Mucosa of rectum (tissue), 2 donors: ENCODE data around the gene C11orf21.

Source experiments
- H3K27ac ChIP-seq, 2 donors: one replicate each; pipeline ENCODE4 v1.7.0; 2013; ENCODE audit warnings: inconsistent platforms in 2 of 2, low read depth in 2 of 2, low read length in 2 of 2
- H3K27me3 ChIP-seq, 2 donors: one replicate each; pipeline ENCODE4 v1.7.0; 2013; ENCODE audit warnings: low read length in 2 of 2; ENCODE audit not compliant: control insufficient read depth in 2 of 2, insufficient read depth in 2 of 2
- H3K36me3 ChIP-seq, 2 donors: one replicate each; pipeline ENCODE4 v1.7.0; 2013; ENCODE audit warnings: low read length in 2 of 2; ENCODE audit not compliant: control insufficient read depth in 2 of 2, insufficient read depth in 2 of 2
- H3K4me1 ChIP-seq, 2 donors: one replicate each; pipeline ENCODE4 v1.7.0; 2013; ENCODE audit warnings: low read length in 2 of 2, mild to moderate bottlenecking in 1 of 2; ENCODE audit not compliant: control insufficient read depth in 2 of 2, insufficient read depth in 2 of 2
- H3K4me3 ChIP-seq, 2 donors: one replicate each; pipeline ENCODE4 v1.7.0; 2013; ENCODE audit warnings: low read length in 2 of 2
- H3K9ac ChIP-seq, 2 donors: one replicate each; pipeline ENCODE4 v1.7.0; 2013; ENCODE audit warnings: low read length in 2 of 2, low read depth in 1 of 2, mild to moderate bottlenecking in 1 of 2
- H3K9me3 ChIP-seq, 2 donors: one replicate each; pipeline ENCODE4 v1.7.0; 2013; ENCODE audit warnings: low read length in 2 of 2; ENCODE audit not compliant: control insufficient read depth in 2 of 2
- donor health status: healthy.
- donor health status: Normal muscosa, but diverticular disease.

Gene C11orf21

GRCh38 chr11:2266586-2267305 lies 35.0 kb downstream of the C11orf21 start:
- Histone ChIP-seq H3K4me3 (no peak overlapping the region), H3K27ac (peak overlapping the region in 1 of 2 donors; percentile 52), H3K36me3 (no peaks in the 10 kb centered on the region), H3K9ac (no peak overlapping the region), H3K4me1 (peaks cover 2 to 8% of the 10 kb centered on the region in 2 donors), H3K9me3 (no peaks in the 10 kb centered on the region), H3K27me3 (peaks cover 2 to 9% of the 10 kb centered on the region in 2 donors)

DNA sequence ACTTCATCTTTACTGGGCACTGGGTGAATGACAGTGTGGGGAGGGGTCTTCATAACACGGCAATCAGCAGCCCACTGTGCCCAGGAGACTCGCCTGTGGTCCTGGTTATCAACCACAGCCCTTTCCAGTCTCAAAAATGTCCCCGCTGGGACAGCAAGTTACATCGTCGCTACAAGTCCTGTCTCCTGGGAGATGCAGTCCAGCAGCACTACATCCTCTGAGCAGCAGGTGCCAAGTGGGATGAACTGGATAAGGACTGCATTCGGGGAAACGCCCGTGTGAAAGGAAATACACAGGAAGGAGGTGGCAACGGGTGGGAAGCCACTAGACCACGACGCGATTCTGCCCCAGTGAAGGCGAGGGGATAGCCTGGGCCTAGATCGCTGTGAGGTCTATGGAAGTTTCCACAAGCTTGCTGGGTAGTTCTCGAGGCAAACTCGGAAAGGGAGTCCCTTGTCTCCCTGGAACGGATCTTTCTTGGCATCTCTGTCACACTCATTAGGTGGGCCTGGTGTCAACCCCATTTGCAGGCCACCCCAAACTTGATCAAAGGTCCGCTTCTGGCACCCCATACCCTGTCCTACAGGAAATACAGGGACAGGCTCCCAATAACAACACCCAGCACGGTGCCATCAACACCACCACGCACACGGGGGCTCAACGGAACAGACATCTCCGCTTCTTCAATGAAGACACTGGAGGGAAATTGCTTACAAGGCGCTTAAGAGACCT lies 35.7 kb downstream of the C11orf21 start:
- H3K9me3 ChIP-seq = no peaks in the 10 kb centered on the region
- H3K27ac ChIP-seq = peak overlapping the region; percentile 32 to 52
- H3K4me1 ChIP-seq = peaks cover 2 to 8% of the 10 kb centered on the region in 2 donors
- peak overlapping the region in 1 of 2 donors; percentile 26 for H3K4me3 ChIP-seq
- no peak overlapping the region for H3K9ac ChIP-seq
- no peaks in the 10 kb centered on the region for H3K36me3 ChIP-seq
- peaks cover 0 to 9% of the 10 kb centered on the region in 2 donors for H3K27me3 ChIP-seq

- H3K4me1 ChIP-seq = peaks cover 2 to 7% of the 10 kb centered on the region in 2 donors
- no peaks in the 10 kb centered on the region for H3K9me3 ChIP-seq
- peaks cover 0 to 3% of the 10 kb centered on the region in 2 donors for H3K27me3 ChIP-seq
- no peaks in the 10 kb centered on the region for H3K36me3 ChIP-seq
- peak overlapping the region in 1 of 2 donors; percentile 26 for H3K4me3 ChIP-seq
- no peak overlapping the region for H3K9ac ChIP-seq
- H3K27ac ChIP-seq = peak overlapping the region; percentile 32 to 52
Observed at GRCh38 chr11:2265396-2265795, 36.3 kb downstream of the C11orf21 start.

DNA sequence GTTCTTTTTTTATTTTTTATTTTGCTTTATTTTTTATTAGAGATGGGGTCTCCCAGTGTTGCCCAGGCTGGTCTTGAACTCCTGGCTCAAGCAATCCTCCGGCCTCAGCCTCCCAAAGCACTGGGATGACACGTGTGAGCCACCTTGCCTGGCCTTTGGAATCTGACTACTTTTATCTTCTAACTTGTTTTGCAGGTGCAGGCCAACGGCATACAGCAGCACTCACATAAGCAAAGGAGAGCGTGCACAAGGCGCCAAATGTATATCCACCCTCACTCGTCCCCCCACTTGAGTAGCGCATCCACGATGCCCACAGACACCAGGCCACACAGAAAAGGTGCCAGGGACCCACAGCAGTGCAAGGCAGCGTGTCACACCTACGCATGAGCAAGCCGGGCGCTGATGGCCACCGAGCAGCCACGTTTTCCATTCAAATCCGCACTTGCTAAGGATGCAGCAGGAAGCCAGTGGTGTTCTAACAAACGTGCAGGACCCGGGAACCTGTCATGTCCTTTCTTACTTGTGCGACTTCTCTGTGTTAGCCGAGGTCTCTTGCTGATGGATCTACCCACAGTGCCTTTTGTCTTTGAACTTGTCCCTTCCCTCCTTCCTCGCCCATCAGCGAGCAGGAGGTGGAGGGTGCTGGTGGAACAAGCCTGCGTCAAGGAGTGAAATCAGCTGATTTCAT lies 37.2 kb downstream of the C11orf21 start:
- no peaks in the 10 kb centered on the region for H3K9me3 ChIP-seq
- H3K27me3 ChIP-seq = peaks cover 0 to 3% of the 10 kb centered on the region in 2 donors
- H3K27ac ChIP-seq = no peak overlapping the region
- peaks cover 0 to 2% of the 10 kb centered on the region in 2 donors for H3K4me1 ChIP-seq
- no peak overlapping the region for H3K4me3 ChIP-seq
- H3K9ac ChIP-seq = no peak overlapping the region
- no peaks in the 10 kb centered on the region for H3K36me3 ChIP-seq

GRCh38 chr11:2263724-2264360 lies 37.9 kb downstream of the C11orf21 start:
- H3K4me1 ChIP-seq = peaks cover 0 to 2% of the 10 kb centered on the region in 2 donors
- H3K9me3 ChIP-seq = no peaks in the 10 kb centered on the region
- H3K27me3 ChIP-seq = peaks cover 0 to 3% of the 10 kb centered on the region in 2 donors
- H3K9ac ChIP-seq = no peak overlapping the region
- H3K4me3 ChIP-seq = no peak overlapping the region
- H3K27ac ChIP-seq = no peak overlapping the region
- no peaks in the 10 kb centered on the region for H3K36me3 ChIP-seq

- H3K36me3 ChIP-seq = no peaks in the 10 kb centered on the region
- H3K27me3 ChIP-seq = peaks cover 0 to 2% of the 10 kb centered on the region in 2 donors
- H3K9ac ChIP-seq = no peak overlapping the region
- H3K4me3 ChIP-seq = no peak overlapping the region
- no peak overlapping the region for H3K27ac ChIP-seq
- no peaks in the 10 kb centered on the region for H3K9me3 ChIP-seq
- H3K4me1 ChIP-seq = peaks cover 0 to 2% of the 10 kb centered on the region in 2 donors
Observed at GRCh38 chr11:2263071-2263565, 38.6 kb downstream of the C11orf21 start.

GRCh38 chr11:2262301-2263070 lies 39.2 kb downstream of the C11orf21 start:
- H3K36me3 ChIP-seq = no peaks in the 10 kb centered on the region
- H3K27ac ChIP-seq = no peak overlapping the region
- H3K9me3 ChIP-seq = no peaks in the 10 kb centered on the region
- H3K9ac ChIP-seq = no peak overlapping the region
- H3K27me3 ChIP-seq = no peaks in the 10 kb centered on the region
- peaks cover 0 to 2% of the 10 kb centered on the region in 2 donors for H3K4me1 ChIP-seq
- no peak overlapping the region for H3K4me3 ChIP-seq

DNA sequence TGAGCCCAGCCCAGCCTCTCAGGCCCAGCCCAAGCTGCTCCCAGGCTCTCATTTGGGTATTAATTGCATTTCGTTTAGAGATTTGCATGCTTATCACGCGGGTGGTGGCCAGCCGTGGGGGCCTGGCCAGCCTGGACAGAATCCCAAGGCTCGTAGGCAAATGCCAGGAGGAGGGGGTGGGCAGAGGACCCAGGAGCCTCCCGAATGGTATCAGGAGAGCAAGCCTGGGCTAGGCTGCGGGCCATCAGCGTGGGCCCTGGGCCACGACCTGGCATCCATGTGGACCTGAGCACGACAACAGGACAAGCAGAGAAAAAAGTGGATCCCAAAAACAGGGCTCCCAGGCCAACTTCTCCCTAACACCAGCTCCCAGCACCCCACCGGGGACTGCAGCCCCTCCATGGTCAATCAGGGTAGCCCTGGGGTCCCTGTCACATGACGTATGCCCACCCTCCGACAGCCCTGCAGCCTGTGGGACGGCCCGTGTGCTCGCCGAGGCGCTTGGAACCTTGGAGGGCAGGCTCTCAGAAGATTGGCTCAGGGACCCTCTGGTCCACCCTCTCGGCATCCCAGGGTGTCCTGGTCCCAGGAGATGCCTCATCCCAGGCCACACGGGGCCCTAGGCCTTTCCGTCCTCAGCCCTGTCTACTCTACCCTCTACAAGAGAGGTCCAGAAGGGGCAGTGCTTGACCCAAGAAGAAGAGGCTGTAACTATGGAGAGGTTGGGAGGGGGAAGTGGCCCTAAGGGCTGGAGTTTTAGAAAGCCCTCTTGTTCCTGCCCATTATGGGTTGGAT lies 40.1 kb downstream of the C11orf21 start:
- Histone ChIP-seq H3K36me3 (no peaks in the 10 kb centered on the region), H3K4me3 (no peak overlapping the region), H3K4me1 (peaks cover 0 to 2% of the 10 kb centered on the region in 2 donors), H3K27me3 (no peaks in the 10 kb centered on the region), H3K27ac (no peak overlapping the region), H3K9me3 (no peaks in the 10 kb centered on the region), H3K9ac (no peak overlapping the region)
